Neural cell (in vitro differentiated cells): ENCODE data around the gene SCNN1A.

ENCODE experiments used
- CTCF ChIP-seq: fragments of 450-650 bp; IDR thresholded peaks from 2 replicates; pipeline ENCODE4 v1.5.1; 2014; ENCODE audit warnings: antibody characterized with exemption, mild to moderate bottlenecking, moderate library complexity; ENCODE audit not compliant: poor library complexity, severe bottlenecking
- EP300 ChIP-seq: fragments of 450-650 bp; conservative IDR thresholded peaks from 2 replicates; pipeline ENCODE4 v1.6.1; 2014; ENCODE audit warnings: antibody characterized with exemption, mild to moderate bottlenecking, moderate library complexity; ENCODE audit not compliant: poor library complexity, severe bottlenecking
- EZH2 ChIP-seq: fragments of 200-600, 300-800 bp; shearing (Covaris generic), sonication (generic); IDR thresholded peaks from 2 replicates; pipeline ENCODE4 v1.6.1; 2014; ENCODE audit warnings: antibody characterized with exemption, low read length, borderline replicate concordance, mild to moderate bottlenecking; ENCODE audit not compliant: insufficient read depth, poor library complexity, severe bottlenecking
- POLR2AphosphoS5 ChIP-seq: IDR thresholded peaks from 2 replicates; pipeline ENCODE4 v1.6.1; 2012
- REST ChIP-seq: IDR thresholded peaks from 2 replicates; pipeline ENCODE4 v1.6.1; 2012; ENCODE audit warnings: borderline replicate concordance

GRCh38 chr12:6351622-6352021 lies 23.7 kb downstream of the SCNN1A start:
- TF ChIP-seq EZH2 (no peak), CTCF (no peak), EP300 (no peak), POLR2AphosphoS5 (no peak), REST (no peak)
